Measurements from ENCODE around the gene TBCEL.

Gene TBCEL

GRCh38 chr11:121067026-121067425, 43.1 kb downstream of the TBCEL start:
- no peak for DNase-seq (ENCODE audit: low spot score)

- peak; percentile 38 for DNase-seq (ENCODE audit: low spot score)
Observed at GRCh38 chr11:121067453-121067852, 43.6 kb downstream of the TBCEL start.

GRCh38 chr11:121067962-121068647, 44.2 kb downstream of the TBCEL start:
- DNase-seq (ENCODE audit: low spot score), result no peak

- DNase-seq (ENCODE audit: low spot score), result no peak
Observed at GRCh38 chr11:121068787-121069186, 44.9 kb downstream of the TBCEL start.

GRCh38 chr11:121070951-121071845, 47.3 kb downstream of the TBCEL start:
- DNase-seq (ENCODE audit: low spot score), result no peak

- no peak for DNase-seq (ENCODE audit: low spot score)
Observed at GRCh38 chr11:121071846-121072450, 48.0 kb downstream of the TBCEL start.

GRCh38 chr11:121081321-121081720, 57.4 kb downstream of the TBCEL start:
- DNase-seq (ENCODE audit: low spot score), result no peak

- DNase-seq (ENCODE audit: low spot score), result no peak
Observed at GRCh38 chr11:121082219-121082618, 58.3 kb downstream of the TBCEL start.

- no peak for DNase-seq (ENCODE audit: low spot score)
Observed at GRCh38 chr11:121082670-121083069, 58.8 kb downstream of the TBCEL start.

- DNase-seq (ENCODE audit: low spot score), result no peak
Observed at GRCh38 chr11:121086866-121087265, 63.0 kb downstream of the TBCEL start.

GRCh38 chr11:121089566-121089965, 65.7 kb downstream of the TBCEL start:
- no peak for DNase-seq (ENCODE audit: low spot score)

GRCh38 chr11:121090145-121090721, 66.3 kb downstream of the TBCEL start:
- DNase-seq (ENCODE audit: low spot score), result no peak

GRCh38 chr11:121091492-121092152, 67.7 kb downstream of the TBCEL start:
- peak; percentile 22 for DNase-seq (ENCODE audit: low spot score)

- DNase-seq (ENCODE audit: low spot score), result no peak
Observed at GRCh38 chr11:121095561-121095960, 71.7 kb downstream of the TBCEL start.

- DNase-seq (ENCODE audit: low spot score), result no peak
Observed at GRCh38 chr11:121099364-121099763, 75.5 kb downstream of the TBCEL start.

- no peak for DNase-seq (ENCODE audit: low spot score)
Observed at GRCh38 chr11:121099885-121100284, 76.0 kb downstream of the TBCEL start.

- DNase-seq (ENCODE audit: low spot score), result no peak
Observed at GRCh38 chr11:121100943-121101342, 77.0 kb downstream of the TBCEL start, which contains the start of gene TECTA. Gene TECTA, plus strand, starts transcription at chr11:121101243. Its CDS starts 1,423 bp downstream, at chr11:121102666.

GRCh38 chr11:121104312-121104762, 80.4 kb downstream of the TBCEL start:
- no peak for DNase-seq (ENCODE audit: low spot score)

- no peak for DNase-seq (ENCODE audit: low spot score)
Observed at GRCh38 chr11:121105063-121105480, 81.2 kb downstream of the TBCEL start.

GRCh38 chr11:121105481-121106195, 81.7 kb downstream of the TBCEL start:
- no peak for DNase-seq (ENCODE audit: low spot score)

GRCh38 chr11:121106812-121107211, 82.9 kb downstream of the TBCEL start:
- DNase-seq (ENCODE audit: low spot score), result no peak
